Mesothelial cell of epicardium (in vitro differentiated cells): ENCODE results near the gene HOXD10. TPM values are rescaled to one million over a fixed set of nuclear protein-coding genes. Genes with fewer than 3 reads are reported as not detected.

Experiments used
- DNase-seq, 2 experiments: peaks; one replicate each; pipeline ENCODE4 v3.0.0; 2021; ENCODE audit warnings: low spot score in 2 of 2; ENCODE audit not compliant: unreplicated experiment in 2 of 2
- H3K27ac Mint-ChIP-seq: 2 replicates; pipeline ENCODE4 v1.8.0; 2021; ENCODE audit warnings: mixed read lengths
- H3K27me3 Mint-ChIP-seq: 2 replicates; pipeline ENCODE4 v1.8.0; 2021; ENCODE audit warnings: low read depth, mixed read lengths
- H3K36me3 Mint-ChIP-seq: 2 replicates; pipeline ENCODE4 v1.8.0; 2021; ENCODE audit warnings: mixed read lengths
- H3K4me1 Mint-ChIP-seq: 2 replicates; pipeline ENCODE4 v1.8.0; 2021; ENCODE audit warnings: mixed read lengths
- H3K4me3 Mint-ChIP-seq: 2 replicates; pipeline ENCODE4 v1.8.0; 2021; ENCODE audit warnings: mild to moderate bottlenecking, moderate library complexity, mixed read lengths
- H3K9me3 Mint-ChIP-seq: 2 replicates; pipeline ENCODE4 v1.8.0; 2021; ENCODE audit warnings: mixed read lengths
- total RNA-seq: library from RNA; stranded (reverse); gene quantifications from 3 replicates; pipeline ENCODE4 v1.2.1, GENCODE V29; 2021
- TF ChIP-seq, protein P1 (sequence below): fragments of 200-600 bp; sonication (generic); IDR thresholded peaks from one replicate; pipeline ENCODE4 v1.5.0; 2021; ENCODE audit warnings: antibody characterized with exemption; ENCODE audit not compliant: unreplicated experiment

Gene HOXD10
- total RNA-seq, 1 donor from 2014 or later = 3.2 TPM

- TF ChIP-seq, protein P1, sequence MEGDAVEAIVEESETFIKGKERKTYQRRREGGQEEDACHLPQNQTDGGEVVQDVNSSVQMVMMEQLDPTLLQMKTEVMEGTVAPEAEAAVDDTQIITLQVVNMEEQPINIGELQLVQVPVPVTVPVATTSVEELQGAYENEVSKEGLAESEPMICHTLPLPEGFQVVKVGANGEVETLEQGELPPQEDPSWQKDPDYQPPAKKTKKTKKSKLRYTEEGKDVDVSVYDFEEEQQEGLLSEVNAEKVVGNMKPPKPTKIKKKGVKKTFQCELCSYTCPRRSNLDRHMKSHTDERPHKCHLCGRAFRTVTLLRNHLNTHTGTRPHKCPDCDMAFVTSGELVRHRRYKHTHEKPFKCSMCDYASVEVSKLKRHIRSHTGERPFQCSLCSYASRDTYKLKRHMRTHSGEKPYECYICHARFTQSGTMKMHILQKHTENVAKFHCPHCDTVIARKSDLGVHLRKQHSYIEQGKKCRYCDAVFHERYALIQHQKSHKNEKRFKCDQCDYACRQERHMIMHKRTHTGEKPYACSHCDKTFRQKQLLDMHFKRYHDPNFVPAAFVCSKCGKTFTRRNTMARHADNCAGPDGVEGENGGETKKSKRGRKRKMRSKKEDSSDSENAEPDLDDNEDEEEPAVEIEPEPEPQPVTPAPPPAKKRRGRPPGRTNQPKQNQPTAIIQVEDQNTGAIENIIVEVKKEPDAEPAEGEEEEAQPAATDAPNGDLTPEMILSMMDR = no peak
- no peak overlapping the region for H3K27ac Mint-ChIP-seq
- H3K9me3 Mint-ChIP-seq = no peaks in the 10 kb centered on the region
- H3K36me3 Mint-ChIP-seq = no peaks in the 10 kb centered on the region
- no peak for DNase-seq
- peaks cover 24% of the 10 kb centered on the region for H3K4me1 Mint-ChIP-seq
- peak overlapping the region; percentile 28 for H3K4me3 Mint-ChIP-seq
- H3K27me3 Mint-ChIP-seq = peaks cover 91% of the 10 kb centered on the region
These were observed 15.9 kb downstream of the HOXD10 start for GRCh38 chr2:176132205-176133171.

GRCh38 chr2:176133389-176133788, 16.8 kb downstream of the HOXD10 start:
- H3K4me3 Mint-ChIP-seq = no peak overlapping the region
- no peak overlapping the region for H3K27ac Mint-ChIP-seq
- peaks cover 20% of the 10 kb centered on the region for H3K4me1 Mint-ChIP-seq
- peaks cover 91% of the 10 kb centered on the region for H3K27me3 Mint-ChIP-seq
- TF ChIP-seq, protein P1 = no peak
- peaks cover 2% of the 10 kb centered on the region for H3K36me3 Mint-ChIP-seq
- DNase-seq = no peak
- H3K9me3 Mint-ChIP-seq = no peaks in the 10 kb centered on the region

DNA sequence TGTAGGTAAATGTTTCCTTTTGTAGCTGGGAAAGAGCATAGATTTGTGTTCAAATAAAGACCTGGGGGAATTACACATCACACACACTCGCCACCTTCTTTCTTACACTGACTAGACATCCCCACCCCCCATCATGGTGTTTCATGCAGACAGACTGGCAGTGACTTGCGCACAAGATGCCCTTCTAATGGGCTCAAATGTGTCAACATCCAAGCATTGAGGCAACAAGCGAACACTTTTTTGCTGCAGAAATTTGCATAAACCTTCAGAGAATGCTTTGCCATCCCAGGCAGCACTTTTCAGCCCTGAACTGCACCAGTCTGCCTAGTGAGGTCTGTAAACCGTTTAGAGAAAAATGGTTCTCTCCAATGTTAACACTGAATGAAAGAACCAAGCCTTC, 17.5 kb downstream of the HOXD10 start:
- peaks cover 16% of the 10 kb centered on the region for H3K4me1 Mint-ChIP-seq
- H3K4me3 Mint-ChIP-seq = no peak overlapping the region
- H3K27ac Mint-ChIP-seq = no peak overlapping the region
- H3K36me3 Mint-ChIP-seq = peaks cover 3% of the 10 kb centered on the region
- DNase-seq = no peak
- H3K9me3 Mint-ChIP-seq = no peaks in the 10 kb centered on the region
- TF ChIP-seq, protein P1 = no peak
- peaks cover 91% of the 10 kb centered on the region for H3K27me3 Mint-ChIP-seq

- Mint-ChIP-seq H3K4me1 (peaks cover 13% of the 10 kb centered on the region), H3K9me3 (no peaks in the 10 kb centered on the region), H3K36me3 (peaks cover 3% of the 10 kb centered on the region), H3K4me3 (peak overlapping the region; percentile 73), H3K27me3 (peaks cover 92% of the 10 kb centered on the region), H3K27ac (no peak overlapping the region)
- TF ChIP-seq, protein P1 = no peak
- DNase-seq = no peak
These were observed 18.5 kb downstream of the HOXD10 start for GRCh38 chr2:176135035-176135440.

GRCh38 chr2:176136374-176137251, 20.0 kb downstream of the HOXD10 start:
- Mint-ChIP-seq H3K4me1 (peaks cover 8% of the 10 kb centered on the region), H3K9me3 (no peaks in the 10 kb centered on the region), H3K27ac (peak overlapping the region; percentile 39), H3K4me3 (peak overlapping the region; percentile 73), H3K36me3 (peaks cover 3% of the 10 kb centered on the region), H3K27me3 (peaks cover 96% of the 10 kb centered on the region)
- TF ChIP-seq, protein P1 = no peak
- no peak for DNase-seq
